ENCODE data around the gene HIF1A.
"Not testable (repeated sequence)": the region's sequence is repeated elsewhere in the genome, so short reads cannot be mapped to it uniquely, and the experiment has no call there.

HIF1A gene

GRCh38 chr14:61694830-61695694 lies at the start of gene HIF1A:
Gene HIF1A (plus strand): TSS chr14:61695513. CDS start chr14:61695805, 292 bp downstream.
- DNase-seq = peak; percentile 97

- DNase-seq = no peak
These were observed 48.8 kb upstream of the HIF1A start for GRCh38 chr14:61646366-61647116.

- DNase-seq = no peak
These were observed 47.6 kb upstream of the HIF1A start for GRCh38 chr14:61647704-61648103.

- no peak for DNase-seq
These were observed 46.9 kb upstream of the HIF1A start for GRCh38 chr14:61648377-61648776.

- no peak for DNase-seq
These were observed 46.0 kb upstream of the HIF1A start for GRCh38 chr14:61649283-61649682.

GRCh38 chr14:61651355-61651754 lies 44.0 kb upstream of the HIF1A start:
- no peak for DNase-seq

GRCh38 chr14:61652526-61653262 lies 42.6 kb upstream of the HIF1A start:
- no peak for DNase-seq

GRCh38 chr14:61653507-61653906 lies 41.8 kb upstream of the HIF1A start:
- DNase-seq = no peak

- DNase-seq = no peak
These were observed 41.3 kb upstream of the HIF1A start for GRCh38 chr14:61654026-61654425.

- no peak for DNase-seq
These were observed 39.5 kb upstream of the HIF1A start for GRCh38 chr14:61655777-61656176.

- DNase-seq = no peak
These were observed 39.0 kb upstream of the HIF1A start for GRCh38 chr14:61656341-61656740.

- not testable (repeated sequence) for DNase-seq
These were observed 37.2 kb upstream of the HIF1A start for GRCh38 chr14:61658111-61658510.

GRCh38 chr14:61659582-61659981 lies 35.7 kb upstream of the HIF1A start:
- DNase-seq = peak; percentile 60

GRCh38 chr14:61661471-61662400 lies 33.6 kb upstream of the HIF1A start:
- DNase-seq = no peak

GRCh38 chr14:61662437-61663311 lies 32.6 kb upstream of the HIF1A start:
- DNase-seq = peak; percentile 96

- peak; percentile 90 for DNase-seq
These were observed 31.9 kb upstream of the HIF1A start for GRCh38 chr14:61663312-61663979.

- DNase-seq = no peak
These were observed 27.0 kb upstream of the HIF1A start for GRCh38 chr14:61668282-61668681.

GRCh38 chr14:61670576-61670975 lies 24.7 kb upstream of the HIF1A start:
- no peak for DNase-seq

GRCh38 chr14:61671082-61671481 lies 24.2 kb upstream of the HIF1A start:
- no peak for DNase-seq

- no peak for DNase-seq
These were observed 22.5 kb upstream of the HIF1A start for GRCh38 chr14:61672796-61673195.

GRCh38 chr14:61673305-61673704 lies 22.0 kb upstream of the HIF1A start:
- no peak for DNase-seq
